Spleen (tissue), 11 donors: Measurements from ENCODE around the gene ITFG1. TPM values are rescaled to one million over a fixed set of nuclear protein-coding genes. Genes with fewer than 3 reads are reported as not detected.

Source experiments
- DNase-seq: peaks from one replicate; pipeline ENCODE4 v3.0.0-alpha.2; 2020
- H3K27ac ChIP-seq, 8 donors: fragments of 200-600 bp; sonication (generic) in 7 of 8; 1 replicate in 4 of 8; 2 replicates in 4 of 8; pipeline versions ENCODE4 v1.5.0 to v1.8.0; 2016 to 2021; ENCODE audit warnings: inconsistent platforms in 4 of 8, mild to moderate bottlenecking in 4 of 8, moderate library complexity in 1 of 8
- H3K27me3 ChIP-seq, 7 donors: fragments of 200-600 bp; sonication (generic) in 6 of 7; replicated peaks in 1 of 7; 1 replicate in 4 of 7; 2 replicates in 3 of 7; pipeline versions ENCODE4 v1.5.0 to v1.8.0; 2016 to 2021; ENCODE audit warnings: inconsistent platforms in 3 of 7, mild to moderate bottlenecking in 1 of 7
- H3K36me3 ChIP-seq, 6 donors: fragments of 200-600 bp; sonication (generic) in 5 of 6; 1 replicate in 4 of 6; 2 replicates in 2 of 6; pipeline versions ENCODE4 v1.5.0 to v1.8.0; 2016 to 2021; ENCODE audit warnings: inconsistent platforms in 2 of 6
- H3K4me1 ChIP-seq, 6 donors: fragments of 200-600 bp; sonication (generic) in 5 of 6; 1 replicate in 3 of 6; 2 replicates in 3 of 6; pipeline versions ENCODE4 v1.5.0 to v1.8.0; 2016 to 2021; ENCODE audit warnings: inconsistent platforms in 3 of 6
- H3K4me3 ChIP-seq, 8 donors: fragments of 200-600 bp; sonication (generic) in 7 of 8; 1 replicate in 4 of 8; 2 replicates in 4 of 8; pipeline versions ENCODE4 v1.5.0 to v1.8.0; 2016 to 2021; ENCODE audit warnings: inconsistent platforms in 4 of 8, mild to moderate bottlenecking in 4 of 8, moderate library complexity in 2 of 8
- H3K9me3 ChIP-seq, 8 donors: fragments of 200-600 bp; sonication (generic) in 7 of 8; 1 replicate in 4 of 8; 2 replicates in 4 of 8; pipeline versions ENCODE4 v1.5.0 to v1.8.0; 2016 to 2021; ENCODE audit warnings: inconsistent platforms in 4 of 8
- CTCF ChIP-seq, 11 experiments: fragments of 200-600 bp in 7 of 11; fragments of 450-650 bp in 4 of 11; sonication (generic) in 4 of 11; IDR thresholded peaks in 8 of 11; conservative IDR thresholded peaks in 3 of 11; 1 replicate in 7 of 11; 2 replicates in 4 of 11; pipeline versions ENCODE4 v1.4.0 to v1.8.0; 2016 to 2021; ENCODE audit warnings: antibody characterized with exemption in 11 of 11, inconsistent platforms in 4 of 11, mild to moderate bottlenecking in 1 of 11
- POLR2A ChIP-seq, 3 donors: fragments of 450-650 bp; IDR thresholded peaks; one replicate each; pipeline ENCODE4 v1.5.1; 2017; ENCODE audit warnings: antibody characterized with exemption in 3 of 3, mild to moderate bottlenecking in 1 of 3
- POLR2AphosphoS5 ChIP-seq, 3 donors: sonication (generic); formaldehyde crosslinking; IDR thresholded peaks; one replicate each; pipeline ENCODE4 v1.5.1; 2017; ENCODE audit warnings: antibody characterized with exemption in 3 of 3
- WGBS, 5 donors: extraction: QIAGEN DNeasy Blood & Tissue Kit in 3 of 5; methylation state at CpG; one replicate each; pipeline versions ENCODE4 v1.1.5 to v1.1.7; 2013 to 2018; 5-methylcytosine and 5-hydroxymethylcytosine counted together
- intact Hi-C: fragments of 100-400 bp; cut with DNase I; formaldehyde crosslinking; loops from one replicate; pipeline ENCODE4 v1.15.0; 2023; ENCODE audit warnings: low total_unique reads
- polyA plus RNA-seq, 3 donors: library from polyadenylated mRNA; stranded (reverse); fragments of 200-250 nt; gene quantifications; one replicate each; pipeline ENCODE4 v1.2.1, GENCODE V29; 2013
- total RNA-seq, 7 donors: library from RNA; depleted of rRNA in 3 of 7; stranded (reverse); fragments of >200 nt in 3 of 7; fragmentation: NEBNext Ultra II Directional in 4 of 7; extraction: Animal tissue kit (Norgen Biotek cat#: 25700) in 4 of 7; gene quantifications; one replicate each; pipeline versions ENCODE4 v1.1.0 to v1.2.1, GENCODE V29; 2016 to 2021
- donor health status: healthy with polysubstance abuse.
- donor health status: DM: no; HTN: no; CAD: no; lungs with moderate emphysema.
- donor health status: DM: no; HTN: no; CAD: no.
- donor health status: Bipolar disorder and iron deficiency.
- donor health status: healthy.
- donor health status: DM: no; HTN: no; CAD: no.
- donor health status: DM: yes; HTN: yes; CAD: no.

Gene ITFG1
- total and polyA plus RNA-seq, 10 donors = 9.0 to 62.3 (median 47.6) TPM

- intact Hi-C loops = no loop called here
- DNase-seq = no peak
- no peaks in the 10 kb centered on the region for H3K9me3 ChIP-seq
- H3K4me3 ChIP-seq = no peak overlapping the region
- no peak for TF ChIP-seq CTCF (IDR thresholded peaks at IDR 0.05 in 8 of 11, conservative IDR thresholded peaks at IDR 0.05 in 3 of 11)
- no peak for TF ChIP-seq POLR2AphosphoS5 (IDR thresholded peaks at IDR 0.05)
- TF ChIP-seq POLR2A (IDR thresholded peaks at IDR 0.05) = no peak
- 87 to 95% (median 89%) methylated on average over 1 of the region's 1 CpG for WGBS, 5 donors
- no peaks in the 10 kb centered on the region for H3K4me1 ChIP-seq
- peaks cover 0 to 56% (median 0%) of the 10 kb centered on the region in 6 donors for H3K36me3 ChIP-seq
- H3K27ac ChIP-seq = no peak overlapping the region
- no peaks in the 10 kb centered on the region for H3K27me3 ChIP-seq
Observed at GRCh38 chr16:47413041-47413440, 47.8 kb downstream of the ITFG1 start.

- Histone ChIP-seq H3K36me3 (peaks cover 0 to 36% (median 0%) of the 10 kb centered on the region in 6 donors), H3K27me3 (no peaks in the 10 kb centered on the region), H3K4me1 (no peaks in the 10 kb centered on the region), H3K27ac (no peak overlapping the region), H3K9me3 (no peaks in the 10 kb centered on the region), H3K4me3 (no peak overlapping the region)
- intact Hi-C loops = no loop called here
- 85 to 94% (median 93%) methylated on average over 3 of the region's 3 CpGs for WGBS, 5 donors
- DNase-seq = no peak
- no peak for TF ChIP-seq POLR2AphosphoS5 (IDR thresholded peaks at IDR 0.05)
Observed at GRCh38 chr16:47408491-47408890, 52.4 kb downstream of the ITFG1 start.

- Histone ChIP-seq H3K4me3 (no peak overlapping the region), H3K27ac (no peak overlapping the region), H3K4me1 (peaks cover 0 to 17% (median 10%) of the 10 kb centered on the region in 6 donors), H3K27me3 (no peaks in the 10 kb centered on the region), H3K36me3 (peaks cover 0 to 27% (median 0%) of the 10 kb centered on the region in 6 donors), H3K9me3 (no peaks in the 10 kb centered on the region)
- intact Hi-C loops = no loop called here
- TF ChIP-seq CTCF (IDR thresholded peaks at IDR 0.05 in 8 of 11, conservative IDR thresholded peaks at IDR 0.05 in 3 of 11) (no peak), POLR2AphosphoS5 (IDR thresholded peaks at IDR 0.05) (no peak), POLR2A (IDR thresholded peaks at IDR 0.05) (no peak)
- 74 to 89% (median 78%) methylated on average over 4 of the region's 4 CpGs for WGBS, 5 donors
- DNase-seq = no peak
Observed at GRCh38 chr16:47395733-47396498, 64.9 kb downstream of the ITFG1 start.

- Histone ChIP-seq H3K9me3 (no peaks in the 10 kb centered on the region), H3K27me3 (no peaks in the 10 kb centered on the region), H3K36me3 (peaks cover 0 to 23% (median 0%) of the 10 kb centered on the region in 6 donors), H3K4me1 (peaks cover 0 to 17% (median 10%) of the 10 kb centered on the region in 6 donors), H3K27ac (no peak overlapping the region), H3K4me3 (no peak overlapping the region)
- WGBS, 5 donors = 23 to 39% (median 29%) methylated on average over 8 of the region's 8 CpGs
- intact Hi-C loops = no loop called here
- DNase-seq = no peak
- TF ChIP-seq POLR2AphosphoS5 (IDR thresholded peaks at IDR 0.05) = no peak
Observed at GRCh38 chr16:47392081-47392480, 68.8 kb downstream of the ITFG1 start.

- Histone ChIP-seq H3K36me3 (peaks cover 0 to 12% (median 0%) of the 10 kb centered on the region in 6 donors), H3K27ac (no peak overlapping the region), H3K4me1 (peaks cover 0 to 17% (median 10%) of the 10 kb centered on the region in 6 donors), H3K4me3 (no peak overlapping the region), H3K27me3 (no peaks in the 10 kb centered on the region), H3K9me3 (no peaks in the 10 kb centered on the region)
- DNase-seq = no peak
- intact Hi-C loops = no loop called here
- WGBS, 5 donors = 65 to 89% (median 82%) methylated on average over 4 of the region's 4 CpGs
- TF ChIP-seq POLR2A (IDR thresholded peaks at IDR 0.05) (no peak), CTCF (IDR thresholded peaks at IDR 0.05 in 8 of 11, conservative IDR thresholded peaks at IDR 0.05 in 3 of 11) (no peak), POLR2AphosphoS5 (IDR thresholded peaks at IDR 0.05) (no peak)
Observed at GRCh38 chr16:47388705-47389104, 72.2 kb downstream of the ITFG1 start.
